Measurements from ENCODE around the gene IPO13. TPM values are rescaled to one million over a fixed set of nuclear protein-coding genes. Genes with fewer than 3 reads are reported as not detected.
A peak's percentile ranks its signal among the peaks of the same experiment; 100 is the strongest.

IPO13 gene
- total RNA-seq, 4 donors from 2014 or later: 22.7 to 64.9 (median 36.5) TPM

- H3K36me3 ChIP-seq: no peaks in the 10 kb centered on the region
- H3K4me3 ChIP-seq: peak overlapping the region in 3 of 4 donors; percentile 56 to 64 (median 59)
- 74% methylated on average over 19 of the region's 19 CpGs; no CpG with 5 or more reads in 1 of the 2 donors for WGBS, 2 donors (ENCODE audit: low coverage in 1 of 2)
- no peaks in the 10 kb centered on the region for H3K9me3 ChIP-seq
- intact Hi-C loops (cut with DNase I; ENCODE audit: low total_unique reads): no loop called here
- peaks cover 5 to 32% (median 24%) of the 10 kb centered on the region in 4 donors for H3K4me1 ChIP-seq
- TF ChIP-seq POLR2A (IDR thresholded peaks at IDR 0.05) (no peak), POLR2AphosphoS5 (IDR thresholded peaks at IDR 0.05) (no peak), EP300 (IDR thresholded peaks at IDR 0.05; ENCODE audit: low read depth) (no peak), CTCF (IDR thresholded peaks at IDR 0.05) (no peak)
- no peaks in the 10 kb centered on the region for H3K27me3 ChIP-seq
- H3K27ac ChIP-seq: peak overlapping the region; percentile 83 to 88 (median 87)
- in situ Hi-C loops (cut with MboI; ENCODE audit: low pct_ligation_motif_present in 1 of 4, low pct_unique_long_range_greater_than_20kb in 1 of 4, low sequenced_read_pairs in 3 of 4): loop anchor here in 1 of 4 donors (10.0 kb wide), 1 partner anchor 54 kb away; no protein-coding TSS in a partner anchor
- DNase-seq: no peak
Observed at GRCh38 chr1:43990271-43991199, 43.8 kb downstream of the IPO13 start.

GRCh38 chr1:43991200-43991475 is 44.4 kb downstream of the IPO13 start:
- intact Hi-C loops (cut with DNase I; ENCODE audit: low total_unique reads): no loop called here
- Histone ChIP-seq H3K27ac (peak overlapping the region; percentile 83 to 88 (median 87)), H3K9me3 (no peaks in the 10 kb centered on the region), H3K4me1 (peaks cover 5 to 32% (median 22%) of the 10 kb centered on the region in 4 donors), H3K4me3 (peak overlapping the region; percentile 31 to 64 (median 58)), H3K27me3 (no peaks in the 10 kb centered on the region), H3K36me3 (no peaks in the 10 kb centered on the region)
- no peak for DNase-seq
- no peak for TF ChIP-seq CTCF (IDR thresholded peaks at IDR 0.05)
- no peak for TF ChIP-seq POLR2A (IDR thresholded peaks at IDR 0.05)
- TF ChIP-seq EP300 (IDR thresholded peaks at IDR 0.05; ENCODE audit: low read depth): no peak
- no peak for TF ChIP-seq POLR2AphosphoS5 (IDR thresholded peaks at IDR 0.05)
- in situ Hi-C loops (cut with MboI; ENCODE audit: low pct_ligation_motif_present in 1 of 4, low pct_unique_long_range_greater_than_20kb in 1 of 4, low sequenced_read_pairs in 3 of 4): loop anchor here in 1 of 4 donors (10.0 kb wide), 1 partner anchor 54 kb away; no protein-coding TSS in a partner anchor
- 0% methylated on average over 8 of the region's 10 CpGs; no CpG with 5 or more reads in 1 of the 2 donors for WGBS, 2 donors (ENCODE audit: low coverage in 1 of 2)

GRCh38 chr1:43991476-43992231 is 44.9 kb downstream of the IPO13 start, which contains the start of gene CCDC24:
CCDC24 (plus strand) TSS chr1:43991599; CDS start chr1:43991879, 280 bp downstream.
- TF ChIP-seq POLR2A (IDR thresholded peaks at IDR 0.05): peak; percentile 67
- peak; percentile 36 to 62 (median 54) for TF ChIP-seq POLR2AphosphoS5 (IDR thresholded peaks at IDR 0.05)
- no peak for TF ChIP-seq EP300 (IDR thresholded peaks at IDR 0.05; ENCODE audit: low read depth)
- peak in 1 of 5 experiments; percentile 12 for TF ChIP-seq CTCF (IDR thresholded peaks at IDR 0.05)
- H3K27me3 ChIP-seq: no peaks in the 10 kb centered on the region
- peak within 1 kb of the TSS; percentile 83 to 88 (median 87) for H3K27ac ChIP-seq
- peak; percentile 90 for DNase-seq
- intact Hi-C loops (cut with DNase I; ENCODE audit: low total_unique reads) (no loop called here), in situ Hi-C loops (cut with MboI; ENCODE audit: low pct_ligation_motif_present in 1 of 4, low pct_unique_long_range_greater_than_20kb in 1 of 4, low sequenced_read_pairs in 3 of 4) (loop anchor here in 1 of 4 donors (10.0 kb wide), 1 partner anchor 53 kb away; no protein-coding TSS in a partner anchor)
- no peaks in the 10 kb centered on the region for H3K36me3 ChIP-seq
- H3K9me3 ChIP-seq: no peaks in the 10 kb centered on the region
- WGBS, 2 donors (ENCODE audit: low coverage in 1 of 2): 0 to 3% methylated on average over 6 to 17 of the region's 66 CpGs
- peaks cover 5 to 32% (median 21%) of the 10 kb centered on the region in 4 donors for H3K4me1 ChIP-seq
- H3K4me3 ChIP-seq: peak within 1 kb of the TSS; percentile 31 to 64 (median 58)

All from transverse colon (tissue), 4 donors.